Mesenchymal stem cell (in vitro differentiated cells and primary cell): Measurements from ENCODE around the gene FYN.
A peak's percentile ranks its signal among the peaks of the same experiment; 100 is the strongest.

Source experiments
- DNase-seq: peaks from one replicate; pipeline ENCODE4 v3.0.0-alpha.2; 2013
- H2AFZ ChIP-seq: one replicate; pipeline ENCODE4 v1.6.1; 2013; ENCODE audit warnings: low read depth, mild to moderate bottlenecking, control low read depth, inconsistent platforms, low read length, moderate library complexity
- H2AK5ac ChIP-seq: 2 replicates; pipeline ENCODE4 v1.6.1; 2013; ENCODE audit warnings: low read length, moderate library complexity, mild to moderate bottlenecking, inconsistent platforms; ENCODE audit not compliant: severe bottlenecking
- H2BK120ac ChIP-seq: one replicate; pipeline ENCODE4 v1.6.1; 2013; ENCODE audit warnings: low read depth, mild to moderate bottlenecking, inconsistent platforms, low read length, moderate library complexity
- H2BK12ac ChIP-seq, 2 experiments: one replicate each; pipeline ENCODE4 v1.6.1; 2013; ENCODE audit warnings: inconsistent platforms in 2 of 2, low read length in 2 of 2, mild to moderate bottlenecking in 2 of 2, moderate library complexity in 2 of 2, control low read depth in 1 of 2
- H2BK15ac ChIP-seq: one replicate; pipeline ENCODE4 v1.6.1; 2013; ENCODE audit warnings: mild to moderate bottlenecking, low read depth, inconsistent platforms; ENCODE audit not compliant: poor library complexity, severe bottlenecking
- H2BK5ac ChIP-seq: 2 replicates; pipeline ENCODE4 v1.6.1; 2013; ENCODE audit warnings: low read depth, mild to moderate bottlenecking, low read length, control low read depth, inconsistent platforms; ENCODE audit not compliant: poor library complexity, severe bottlenecking
- H3K14ac ChIP-seq, 2 experiments: one replicate each; pipeline ENCODE4 v1.6.1; 2013; ENCODE audit warnings: inconsistent platforms in 2 of 2, low read length in 2 of 2, control low read depth in 1 of 2, mild to moderate bottlenecking in 1 of 2, moderate library complexity in 1 of 2
- H3K18ac ChIP-seq, 2 experiments: one replicate each; pipeline ENCODE4 v1.6.1; 2013; ENCODE audit warnings: inconsistent platforms in 2 of 2, low read length in 2 of 2, control low read depth in 1 of 2, low read depth in 1 of 2, mild to moderate bottlenecking in 1 of 2
- H3K23ac ChIP-seq, 2 experiments: one replicate each; pipeline ENCODE4 v1.6.1; 2013; ENCODE audit warnings: inconsistent platforms in 2 of 2, low read length in 2 of 2, mild to moderate bottlenecking in 2 of 2, moderate library complexity in 2 of 2, control low read depth in 1 of 2
- H3K27ac ChIP-seq: 2 replicates; pipeline ENCODE4 v1.5.1; 2013; ENCODE audit warnings: mild to moderate bottlenecking, moderate library complexity, low read length, control low read depth, inconsistent platforms; ENCODE audit not compliant: poor library complexity, severe bottlenecking
- H3K27me3 ChIP-seq, 2 experiments: 2 replicates each; pipeline versions ENCODE4 v1.6.1 to v1.7.0; 2013; ENCODE audit warnings: low read length in 2 of 2, mild to moderate bottlenecking in 2 of 2, moderate library complexity in 2 of 2, control low read depth in 1 of 2, inconsistent platforms in 1 of 2; ENCODE audit not compliant: control insufficient read depth in 1 of 2, insufficient read depth in 1 of 2
- H3K36me3 ChIP-seq, 2 experiments: 2 replicates each; pipeline versions ENCODE4 v1.6.1 to v1.7.0; 2013; ENCODE audit warnings: low read length in 2 of 2, control low read depth in 1 of 2, inconsistent platforms in 1 of 2, low read depth in 1 of 2, mild to moderate bottlenecking in 1 of 2; ENCODE audit not compliant: insufficient read depth in 2 of 2, control insufficient read depth in 1 of 2
- H3K4ac ChIP-seq, 2 experiments: one replicate each; pipeline ENCODE4 v1.6.1; 2013; ENCODE audit warnings: inconsistent platforms in 2 of 2, low read length in 2 of 2, mild to moderate bottlenecking in 2 of 2, moderate library complexity in 2 of 2, control low read depth in 1 of 2, low read depth in 1 of 2
- H3K4me1 ChIP-seq: 2 replicates; pipeline ENCODE4 v1.6.1; 2013; ENCODE audit warnings: low read depth, low read length, control low read depth; ENCODE audit not compliant: control insufficient read depth, insufficient read depth
- H3K4me2 ChIP-seq: 2 replicates; pipeline ENCODE4 v1.6.1; 2013; ENCODE audit warnings: low read length, mild to moderate bottlenecking, inconsistent platforms; ENCODE audit not compliant: poor library complexity, severe bottlenecking
- H3K4me3 ChIP-seq, 2 experiments: 2 replicates each; pipeline versions ENCODE4 v1.5.1 to v1.7.0; 2013; ENCODE audit warnings: low read length in 2 of 2, mild to moderate bottlenecking in 2 of 2, control low read depth in 1 of 2, low read depth in 1 of 2; ENCODE audit not compliant: insufficient read depth in 1 of 2
- H3K79me1 ChIP-seq: replicated peaks from 2 replicates; pipeline ENCODE4 v1.6.1; 2013; ENCODE audit warnings: mild to moderate bottlenecking, control low read depth, low read length, inconsistent platforms; ENCODE audit not compliant: poor library complexity, severe bottlenecking
- H3K9ac ChIP-seq: 2 replicates; pipeline ENCODE4 v1.7.0; 2013; ENCODE audit warnings: mild to moderate bottlenecking, low read length, moderate library complexity
- H3K9me3 ChIP-seq: 2 replicates; pipeline ENCODE4 v1.7.0; 2013; ENCODE audit warnings: mild to moderate bottlenecking, low read length; ENCODE audit not compliant: control insufficient read depth
- H4K8ac ChIP-seq: one replicate; pipeline ENCODE4 v1.6.1; 2013; ENCODE audit warnings: inconsistent platforms, mild to moderate bottlenecking, low read length, moderate library complexity
- H4K91ac ChIP-seq: one replicate; pipeline ENCODE4 v1.6.1; 2013; ENCODE audit warnings: mild to moderate bottlenecking, low read length, inconsistent platforms
- whole genome bisulfite sequencing: methylation state at CpG from one replicate; pipeline ENCODE4 v1.1.7; 2013; ENCODE audit warnings: mixed read lengths; 5-methylcytosine and 5-hydroxymethylcytosine counted together

The FYN gene

GRCh38 chr6:111731456-111732195, 141.6 kb downstream of the FYN start:
- Histone ChIP-seq H3K79me1 (peaks cover 20% of the 10 kb centered on the region), H3K27me3 (no peaks in the 10 kb centered on the region), H3K9ac (no peak overlapping the region), H3K4me1 (peaks cover 7% of the 10 kb centered on the region), H4K8ac (no peak overlapping the region), H3K4ac (no peak overlapping the region), H3K18ac (no peak overlapping the region), H2BK15ac (no peak overlapping the region), H3K14ac (no peak overlapping the region), H3K4me3 (no peak overlapping the region), H2BK12ac (no peak overlapping the region), H2AFZ (no peak overlapping the region), H4K91ac (no peak overlapping the region), H3K27ac (peak overlapping the region; percentile 19), H2AK5ac (no peak overlapping the region), H3K9me3 (peaks cover 17% of the 10 kb centered on the region), H3K4me2 (no peak overlapping the region), H2BK120ac (no peak overlapping the region), H3K36me3 (peaks cover 10 to 24% of the 10 kb centered on the region in 2 experiments), H2BK5ac (no peak overlapping the region), H3K23ac (no peak overlapping the region)
- DNase-seq = no peak
- 53% methylated on average over 6 of the region's 6 CpGs for WGBS

GRCh38 chr6:111730864-111731263, 142.4 kb downstream of the FYN start:
- no peak overlapping the region for H3K4ac ChIP-seq
- no peaks in the 10 kb centered on the region for H3K27me3 ChIP-seq
- H3K14ac ChIP-seq = no peak overlapping the region
- peaks cover 4% of the 10 kb centered on the region for H3K4me1 ChIP-seq
- H2AFZ ChIP-seq = no peak overlapping the region
- H3K36me3 ChIP-seq = peaks cover 10 to 31% of the 10 kb centered on the region in 2 experiments
- no peak overlapping the region for H3K9ac ChIP-seq
- H3K9me3 ChIP-seq = peaks cover 17% of the 10 kb centered on the region
- peak overlapping the region; percentile 82 for H2AK5ac ChIP-seq
- peaks cover 22% of the 10 kb centered on the region for H3K79me1 ChIP-seq
- no peak overlapping the region for H2BK12ac ChIP-seq
- peak overlapping the region; percentile 23 for H3K4me2 ChIP-seq
- H2BK5ac ChIP-seq = no peak overlapping the region
- no peak overlapping the region for H2BK120ac ChIP-seq
- 90% methylated on average over 11 of the region's 11 CpGs for WGBS
- no peak overlapping the region for H4K91ac ChIP-seq
- no peak overlapping the region for H3K4me3 ChIP-seq
- peak overlapping the region in 1 of 2 experiments; percentile 32 for H3K18ac ChIP-seq
- H4K8ac ChIP-seq = no peak overlapping the region
- H3K23ac ChIP-seq = no peak overlapping the region
- no peak for DNase-seq
- H3K27ac ChIP-seq = no peak overlapping the region
- no peak overlapping the region for H2BK15ac ChIP-seq

DNA sequence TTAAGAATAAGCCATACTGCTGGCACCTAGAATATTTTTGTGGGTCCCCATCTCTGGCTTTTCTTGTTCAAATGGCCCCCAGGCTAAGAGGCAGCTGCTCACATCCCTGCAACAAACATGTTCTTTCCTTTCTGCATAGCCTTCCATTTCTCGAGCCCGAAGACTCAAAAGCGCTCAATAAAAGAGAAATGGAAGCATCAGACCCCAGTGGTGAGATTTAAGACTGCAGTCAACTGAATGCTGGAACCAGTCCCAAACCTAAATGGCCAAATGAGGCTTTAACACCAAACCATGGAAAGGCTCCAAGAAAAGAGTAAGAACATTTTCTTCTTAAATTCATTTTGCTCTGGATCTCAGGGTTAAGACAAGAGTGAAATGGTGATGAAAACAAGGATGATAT, 145.4 kb downstream of the FYN start:
- Histone ChIP-seq H2BK15ac (no peak overlapping the region), H4K8ac (no peak overlapping the region), H2BK5ac (no peak overlapping the region), H3K14ac (no peak overlapping the region), H3K79me1 (peaks cover 15% of the 10 kb centered on the region), H3K4ac (no peak overlapping the region), H3K4me1 (peaks cover 2% of the 10 kb centered on the region), H3K27me3 (no peaks in the 10 kb centered on the region), H3K9me3 (peaks cover 12% of the 10 kb centered on the region), H3K4me3 (no peak overlapping the region), H2AFZ (no peak overlapping the region), H2BK120ac (no peak overlapping the region), H3K27ac (no peak overlapping the region), H2AK5ac (no peak overlapping the region), H4K91ac (no peak overlapping the region), H3K9ac (no peak overlapping the region), H3K36me3 (peaks cover 6 to 22% of the 10 kb centered on the region in 2 experiments), H2BK12ac (no peak overlapping the region), H3K4me2 (no peak overlapping the region), H3K23ac (no peak overlapping the region), H3K18ac (no peak overlapping the region)
- whole genome bisulfite sequencing = 82% methylated on average over 3 of the region's 3 CpGs
- peak; percentile 23 for DNase-seq

- peaks cover 10% of the 10 kb centered on the region for H3K79me1 ChIP-seq
- H4K8ac ChIP-seq = no peak overlapping the region
- no peak overlapping the region for H3K14ac ChIP-seq
- no peak overlapping the region for H3K4me2 ChIP-seq
- 98% methylated on average over 4 of the region's 5 CpGs for WGBS
- H2AK5ac ChIP-seq = no peak overlapping the region
- H3K27ac ChIP-seq = no peak overlapping the region
- no peak overlapping the region for H3K9ac ChIP-seq
- no peak overlapping the region for H2BK15ac ChIP-seq
- no peak overlapping the region for H2BK5ac ChIP-seq
- H3K18ac ChIP-seq = no peak overlapping the region
- H3K4ac ChIP-seq = no peak overlapping the region
- H3K4me1 ChIP-seq = peaks cover 2% of the 10 kb centered on the region
- no peak overlapping the region for H2BK120ac ChIP-seq
- H2BK12ac ChIP-seq = no peak overlapping the region
- H3K23ac ChIP-seq = no peak overlapping the region
- no peak overlapping the region for H4K91ac ChIP-seq
- H3K27me3 ChIP-seq = no peaks in the 10 kb centered on the region
- H3K9me3 ChIP-seq = peaks cover 5% of the 10 kb centered on the region
- H3K36me3 ChIP-seq = peaks cover 0 to 15% of the 10 kb centered on the region in 2 experiments
- H3K4me3 ChIP-seq = no peak overlapping the region
- no peak for DNase-seq
- no peak overlapping the region for H2AFZ ChIP-seq
Measured at GRCh38 chr6:111727041-111727440, 146.2 kb downstream of the FYN start.
